Activated CD8-positive, alpha-beta T cell treated with anti-CD3 and anti-CD28 coated beads for 36 hours (primary cell): ENCODE measurements around the gene TULP1. TPM values are rescaled to one million over a fixed set of nuclear protein-coding genes. Genes with fewer than 3 reads are reported as not detected.

ENCODE experiments used
- ATAC-seq: fragments of 200-7000 bp; cut with Tn5 transposase; one replicate; pipeline ENCODE4 v1.10.0; 2021; ENCODE audit warnings: mild to moderate bottlenecking, moderate library complexity
- CTCF ChIA-PET: fragments of 350-600 bp; sonication (Branson Sonifier 250); formaldehyde crosslinking; loops from one replicate; lab custom pipeline; 2021; ENCODE audit warnings: antibody characterized with exemption; lab: Charles Lee
- POLR2A ChIA-PET: fragments of 350-600 bp; sonication (Branson Sonifier 250); formaldehyde crosslinking; loops from one replicate; lab custom pipeline; 2021; ENCODE audit warnings: antibody characterized with exemption; lab: Charles Lee
- DNase-seq: peaks from one replicate; pipeline ENCODE4 v3.0.0-alpha.2; 2020
- H3K27ac Mint-ChIP-seq: one replicate; pipeline ENCODE4 v1.8.0; 2021; ENCODE audit warnings: mild to moderate bottlenecking, mixed read lengths
- H3K27me3 Mint-ChIP-seq: one replicate; pipeline ENCODE4 v1.8.0; 2021; ENCODE audit warnings: mixed read lengths
- H3K36me3 Mint-ChIP-seq: one replicate; pipeline ENCODE4 v1.8.0; 2021; ENCODE audit warnings: low read depth, mixed read lengths
- H3K4me1 Mint-ChIP-seq: one replicate; pipeline ENCODE4 v1.8.0; 2021; ENCODE audit warnings: low read depth, mixed read lengths
- H3K4me3 Mint-ChIP-seq: one replicate; pipeline ENCODE4 v1.8.0; 2021; ENCODE audit warnings: mild to moderate bottlenecking, moderate library complexity, mixed read lengths
- H3K9me3 Mint-ChIP-seq: one replicate; pipeline ENCODE4 v1.8.0; 2021; ENCODE audit warnings: mixed read lengths
- intact Hi-C: fragments of 100-400 bp; cut with micrococcal nuclease; formaldehyde crosslinking; loops from one replicate; pipeline ENCODE4 v1.10.0; 2022
- total RNA-seq, 2 experiments: library from RNA; stranded (reverse); gene quantifications; one replicate each; pipeline ENCODE4 v1.2.3, GENCODE V29; 2021
- TF ChIP-seq, protein P1 (sequence below): fragments of 200-600 bp; IDR thresholded peaks from one replicate; pipeline ENCODE4 v1.8.0; 2022; ENCODE audit warnings: antibody characterized with exemption, mild to moderate bottlenecking

TULP1 gene
- total RNA-seq, 2 experiments from 2014 or later: not detected

DNA sequence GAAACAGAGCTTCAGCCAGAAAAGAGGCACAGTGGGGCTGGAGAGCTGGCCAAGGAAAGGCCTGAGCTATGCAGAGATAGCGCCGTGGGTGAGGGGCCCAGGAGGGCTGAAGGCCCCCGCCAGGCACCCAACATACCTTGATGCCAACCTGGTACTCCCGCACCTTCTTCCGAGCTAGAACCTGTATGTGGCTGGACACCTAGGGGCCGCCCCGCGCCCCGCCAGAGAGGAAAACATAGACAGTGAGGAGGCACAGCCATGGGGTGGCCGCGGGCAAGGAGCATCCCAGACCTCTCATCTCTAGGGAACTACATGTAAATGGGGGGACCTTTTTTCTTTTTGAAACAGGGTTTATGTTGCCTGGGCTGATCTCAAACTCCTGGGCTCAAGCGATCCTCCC is 32.5 kb downstream of the TULP1 start:
- TF ChIP-seq, protein P1, sequence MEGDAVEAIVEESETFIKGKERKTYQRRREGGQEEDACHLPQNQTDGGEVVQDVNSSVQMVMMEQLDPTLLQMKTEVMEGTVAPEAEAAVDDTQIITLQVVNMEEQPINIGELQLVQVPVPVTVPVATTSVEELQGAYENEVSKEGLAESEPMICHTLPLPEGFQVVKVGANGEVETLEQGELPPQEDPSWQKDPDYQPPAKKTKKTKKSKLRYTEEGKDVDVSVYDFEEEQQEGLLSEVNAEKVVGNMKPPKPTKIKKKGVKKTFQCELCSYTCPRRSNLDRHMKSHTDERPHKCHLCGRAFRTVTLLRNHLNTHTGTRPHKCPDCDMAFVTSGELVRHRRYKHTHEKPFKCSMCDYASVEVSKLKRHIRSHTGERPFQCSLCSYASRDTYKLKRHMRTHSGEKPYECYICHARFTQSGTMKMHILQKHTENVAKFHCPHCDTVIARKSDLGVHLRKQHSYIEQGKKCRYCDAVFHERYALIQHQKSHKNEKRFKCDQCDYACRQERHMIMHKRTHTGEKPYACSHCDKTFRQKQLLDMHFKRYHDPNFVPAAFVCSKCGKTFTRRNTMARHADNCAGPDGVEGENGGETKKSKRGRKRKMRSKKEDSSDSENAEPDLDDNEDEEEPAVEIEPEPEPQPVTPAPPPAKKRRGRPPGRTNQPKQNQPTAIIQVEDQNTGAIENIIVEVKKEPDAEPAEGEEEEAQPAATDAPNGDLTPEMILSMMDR: no peak
- POLR2A ChIA-PET: interaction anchor here (24.5 kb wide), 1 partner anchor 9 kb away, joined by 327 read pairs; the partner anchor contains the start of gene RPL10A
- Mint-ChIP-seq H3K4me3 (no peak overlapping the region), H3K4me1 (no peaks in the 10 kb centered on the region), H3K36me3 (no peaks in the 10 kb centered on the region), H3K27me3 (no peaks in the 10 kb centered on the region), H3K27ac (no peak overlapping the region), H3K9me3 (no peaks in the 10 kb centered on the region)
- DNase-seq (no peak), ATAC-seq (no peak)
- intact Hi-C loops: no loop called here
- CTCF ChIA-PET: interaction anchor here (0.7 kb wide), 1 partner anchor 17 kb away, joined by 3 read pairs; no protein-coding TSS in a partner anchor

- H3K36me3 Mint-ChIP-seq: peaks cover 2% of the 10 kb centered on the region
- no peak for ATAC-seq
- no peak overlapping the region for H3K27ac Mint-ChIP-seq
- TF ChIP-seq, protein P1: no peak
- no peaks in the 10 kb centered on the region for H3K9me3 Mint-ChIP-seq
- H3K27me3 Mint-ChIP-seq: no peaks in the 10 kb centered on the region
- CTCF ChIA-PET: interaction anchor here (0.7 kb wide), 1 partner anchor 136 kb away, joined by 3 read pairs; no protein-coding TSS in a partner anchor
- POLR2A ChIA-PET: interaction anchor here (1.0 to 24.5 kb wide), 3 partner anchors 7 to 26 kb away, joined by 3 to 327 read pairs (median 327); partner anchors contain the start of genes RPL10A and TEAD3
- H3K4me3 Mint-ChIP-seq: no peak overlapping the region
- DNase-seq: no peak
- peaks cover 2% of the 10 kb centered on the region for H3K4me1 Mint-ChIP-seq
- intact Hi-C loops: no loop called here
Observed at GRCh38 chr6:35478259-35478658, 34.4 kb downstream of the TULP1 start.

- intact Hi-C loops: no loop called here
- H3K4me1 Mint-ChIP-seq: peaks cover 5% of the 10 kb centered on the region
- POLR2A ChIA-PET: interaction anchor here (1.0 to 24.5 kb wide), 3 partner anchors 6 to 27 kb away, joined by 3 to 327 read pairs (median 327); partner anchors contain the start of genes RPL10A and TEAD3
Observed at GRCh38 chr6:35477551-35478179, 35.0 kb downstream of the TULP1 start.

GRCh38 chr6:35477028-35477427 is 35.7 kb downstream of the TULP1 start:
- TF ChIP-seq, protein P1: no peak
- ChIA-PET CTCF (interaction anchor here (1.3 kb wide), 1 partner anchor 9 kb away, joined by 3 read pairs; the partner anchor contains the start of gene RPL10A), POLR2A (interaction anchor here (16.3 to 24.5 kb wide), 2 partner anchors 5 to 11 kb away, joined by 327 read pairs; partner anchors contain the start of genes RPL10A and TEAD3)
- intact Hi-C loops: no loop called here
- ATAC-seq (no peak), DNase-seq (no peak)
- no peak overlapping the region for H3K27ac Mint-ChIP-seq
- peaks cover 11% of the 10 kb centered on the region for H3K36me3 Mint-ChIP-seq
- H3K4me3 Mint-ChIP-seq: no peak overlapping the region
- H3K27me3 Mint-ChIP-seq: no peaks in the 10 kb centered on the region
- no peaks in the 10 kb centered on the region for H3K9me3 Mint-ChIP-seq
- peaks cover 10% of the 10 kb centered on the region for H3K4me1 Mint-ChIP-seq

More at GRCh38 chr6:35477551-35478179, 35.0 kb downstream of the TULP1 start:
- ATAC-seq (no peak), DNase-seq (no peak)
- no peaks in the 10 kb centered on the region for H3K9me3 Mint-ChIP-seq
- TF ChIP-seq, protein P1: no peak
- H3K36me3 Mint-ChIP-seq: peaks cover 5% of the 10 kb centered on the region
- CTCF ChIA-PET: interaction anchor here (0.7 to 1.3 kb wide), 2 partner anchors 10 to 136 kb away, joined by 3 read pairs; partner anchors contain the start of gene RPL10A
- H3K4me3 Mint-ChIP-seq: no peak overlapping the region
- no peaks in the 10 kb centered on the region for H3K27me3 Mint-ChIP-seq
- no peak overlapping the region for H3K27ac Mint-ChIP-seq

- intact Hi-C loops: no loop called here
- ChIA-PET POLR2A (interaction anchor here (0.9 to 24.5 kb wide), 3 partner anchors 4 to 178 kb away, joined by 3 to 327 read pairs (median 327); partner anchors contain the start of genes RPL10A and TEAD3), CTCF (no interaction called here)
- no peak for DNase-seq
- Mint-ChIP-seq H3K9me3 (no peaks in the 10 kb centered on the region), H3K4me1 (peaks cover 21% of the 10 kb centered on the region), H3K27me3 (no peaks in the 10 kb centered on the region), H3K27ac (no peak overlapping the region), H3K36me3 (peaks cover 21% of the 10 kb centered on the region), H3K4me3 (no peak overlapping the region)
- ATAC-seq: no peak
- TF ChIP-seq, protein P1: no peak
Observed at GRCh38 chr6:35476004-35476403, 36.7 kb downstream of the TULP1 start.
